GM18507 (cell line): ENCODE data around the gene HOXA11.
A peak's percentile ranks its signal among the peaks of the same experiment; 100 is the strongest.

Experiments used
- DNase-seq: peaks from one replicate; pipeline ENCODE4 v3.0.0; 2011; ENCODE audit warnings: low read depth; ENCODE audit not compliant: insufficient read length; ENCODE audit errors: extremely low spot score
- FAIRE-seq: peaks from 2 replicates; lab custom pipeline; 2011; peaks lifted over from hg19 to GRCh38; lab: Jason Lieb, UNC

The HOXA11 gene

DNA sequence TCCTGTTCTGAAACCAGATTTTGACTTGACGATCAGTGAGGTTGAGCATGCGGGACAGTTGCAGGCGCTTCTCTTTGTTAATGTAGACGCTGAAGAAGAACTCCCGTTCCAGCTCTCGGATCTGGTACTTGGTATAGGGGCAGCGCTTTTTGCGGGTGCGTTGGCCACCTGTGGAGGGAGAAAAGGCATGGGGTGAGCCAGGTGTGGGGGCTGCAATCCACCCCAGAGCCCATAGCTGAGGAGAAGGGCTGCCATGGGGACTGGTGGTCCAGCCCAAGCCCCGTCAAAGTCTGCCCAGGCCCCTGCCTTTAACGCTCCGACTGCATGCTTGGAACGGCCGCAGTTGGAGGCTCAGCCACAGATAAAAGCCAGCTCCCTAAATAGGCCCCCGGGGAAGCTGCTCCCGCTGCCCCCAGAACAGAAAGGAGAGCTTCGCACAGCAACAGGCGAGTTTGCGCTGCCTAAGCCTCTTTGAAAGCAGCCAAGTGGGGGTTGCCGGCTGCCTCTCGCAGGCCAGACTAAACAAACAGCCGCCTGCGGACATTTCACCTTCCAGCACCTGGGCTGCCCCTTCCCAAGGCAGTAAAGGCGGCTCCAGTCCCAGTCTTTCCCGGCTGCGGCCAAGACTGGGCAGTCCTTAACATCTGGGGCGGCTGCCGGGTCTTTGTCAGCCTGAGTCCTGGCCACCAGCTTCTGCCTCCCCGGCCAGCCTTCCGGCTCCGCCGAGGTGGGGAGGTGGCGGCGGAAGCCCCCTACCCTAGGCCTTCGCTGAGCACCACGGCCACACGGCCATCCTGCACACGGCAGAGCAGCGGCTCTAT is 2.0 kb downstream of the HOXA11 start:
- no peak for DNase-seq
- FAIRE-seq: no peak

DNA sequence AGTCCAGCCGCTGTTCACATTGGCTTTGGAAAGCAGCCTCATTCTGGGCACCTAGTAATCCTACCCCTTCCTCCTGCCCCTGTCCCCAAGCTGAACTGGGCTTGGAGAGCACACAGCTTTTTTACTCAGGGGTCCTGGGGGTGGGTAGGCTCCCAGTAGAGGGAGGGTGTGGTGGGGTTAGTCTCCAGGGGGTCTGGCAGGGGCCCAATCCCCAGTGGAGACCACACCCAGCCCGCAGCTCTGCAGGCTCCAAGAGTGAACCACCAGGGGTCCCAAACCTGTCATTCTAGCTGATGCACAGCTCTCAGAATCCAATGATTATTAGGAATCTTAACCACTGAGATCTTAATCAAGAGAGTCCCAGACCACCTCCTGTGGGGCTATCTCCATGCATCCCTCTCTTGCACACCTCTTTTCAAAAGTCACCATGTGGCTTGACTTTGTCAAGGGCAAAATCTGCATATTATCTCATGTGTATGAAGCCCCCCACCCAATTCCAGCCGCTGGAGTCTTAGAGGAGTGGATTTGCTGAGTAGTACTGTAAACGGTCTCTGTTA is 2.7 kb downstream of the HOXA11 start:
- DNase-seq (no peak), FAIRE-seq (no peak)

DNA sequence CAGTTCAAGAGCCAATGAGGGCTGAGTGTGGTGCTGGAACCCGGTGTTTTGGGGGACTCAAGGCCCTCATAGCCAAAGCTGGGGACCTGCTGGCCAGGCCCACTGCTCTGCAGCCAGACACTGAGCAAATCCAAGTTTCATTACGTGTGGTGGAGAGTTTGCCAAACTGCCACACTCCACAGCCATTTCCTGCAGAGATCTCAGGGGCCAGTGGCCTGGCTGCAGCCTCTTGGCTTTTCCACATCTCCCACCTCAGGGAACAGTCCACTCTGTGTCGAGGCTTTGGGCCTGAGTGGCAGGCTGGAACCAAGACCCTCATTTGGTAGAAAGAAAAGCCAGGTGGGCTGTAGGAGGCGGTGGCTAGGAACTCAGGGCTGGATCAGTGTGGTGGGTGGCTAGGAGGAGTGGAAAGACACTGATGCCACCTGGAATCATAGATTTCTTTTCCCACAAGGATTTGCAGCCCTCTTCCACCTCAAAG is 3.2 kb downstream of the HOXA11 start:
- no peak for DNase-seq
- no peak for FAIRE-seq

DNA sequence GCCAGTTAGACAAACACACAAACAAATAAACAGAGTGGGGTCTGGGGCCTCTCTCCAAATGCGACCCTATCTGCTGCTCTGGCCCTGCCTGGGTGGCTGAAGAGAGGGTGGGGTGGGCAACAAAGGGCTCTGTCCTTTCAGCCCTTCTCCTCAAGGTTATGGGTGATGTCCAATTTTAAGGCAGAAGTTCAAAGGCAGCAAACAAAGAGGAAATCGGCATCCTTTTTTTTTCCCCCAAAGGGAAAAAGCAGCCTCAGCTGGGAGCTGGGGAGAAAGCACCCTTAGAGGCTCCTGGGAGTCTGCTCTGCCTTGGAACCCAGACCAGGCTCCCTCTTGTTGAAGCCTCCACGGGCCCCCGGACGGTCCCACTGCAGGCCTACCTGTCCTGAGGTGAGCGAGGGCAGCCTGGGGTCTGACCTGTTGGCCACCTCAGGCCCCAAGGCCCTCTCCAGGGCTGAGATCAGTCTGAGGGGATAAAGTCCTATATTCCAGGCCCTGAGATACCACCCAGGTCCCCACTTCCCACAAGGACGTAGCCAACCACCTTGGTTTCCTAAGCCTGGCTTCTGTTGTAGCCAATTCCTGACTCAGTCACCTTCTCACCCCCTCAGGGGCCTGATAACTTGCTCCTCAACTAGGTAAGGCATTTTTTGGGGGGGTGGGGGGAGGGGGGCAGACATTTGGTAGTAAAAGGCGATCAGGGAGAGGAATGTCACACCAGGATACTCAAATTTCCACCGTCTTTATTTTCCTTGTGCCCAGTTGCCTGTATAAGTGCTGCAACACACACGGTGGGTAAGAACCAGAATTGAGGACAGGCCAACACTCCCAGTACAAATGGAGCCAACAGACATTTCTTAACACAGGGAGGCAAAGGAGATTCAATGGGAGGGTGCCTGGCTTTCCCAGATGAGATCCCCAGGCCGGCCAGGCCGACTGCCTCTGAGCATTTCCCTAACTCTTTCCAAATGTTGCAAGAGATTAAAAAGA is 4.3 kb downstream of the HOXA11 start:
- no peak for DNase-seq
- no peak for FAIRE-seq

DNA sequence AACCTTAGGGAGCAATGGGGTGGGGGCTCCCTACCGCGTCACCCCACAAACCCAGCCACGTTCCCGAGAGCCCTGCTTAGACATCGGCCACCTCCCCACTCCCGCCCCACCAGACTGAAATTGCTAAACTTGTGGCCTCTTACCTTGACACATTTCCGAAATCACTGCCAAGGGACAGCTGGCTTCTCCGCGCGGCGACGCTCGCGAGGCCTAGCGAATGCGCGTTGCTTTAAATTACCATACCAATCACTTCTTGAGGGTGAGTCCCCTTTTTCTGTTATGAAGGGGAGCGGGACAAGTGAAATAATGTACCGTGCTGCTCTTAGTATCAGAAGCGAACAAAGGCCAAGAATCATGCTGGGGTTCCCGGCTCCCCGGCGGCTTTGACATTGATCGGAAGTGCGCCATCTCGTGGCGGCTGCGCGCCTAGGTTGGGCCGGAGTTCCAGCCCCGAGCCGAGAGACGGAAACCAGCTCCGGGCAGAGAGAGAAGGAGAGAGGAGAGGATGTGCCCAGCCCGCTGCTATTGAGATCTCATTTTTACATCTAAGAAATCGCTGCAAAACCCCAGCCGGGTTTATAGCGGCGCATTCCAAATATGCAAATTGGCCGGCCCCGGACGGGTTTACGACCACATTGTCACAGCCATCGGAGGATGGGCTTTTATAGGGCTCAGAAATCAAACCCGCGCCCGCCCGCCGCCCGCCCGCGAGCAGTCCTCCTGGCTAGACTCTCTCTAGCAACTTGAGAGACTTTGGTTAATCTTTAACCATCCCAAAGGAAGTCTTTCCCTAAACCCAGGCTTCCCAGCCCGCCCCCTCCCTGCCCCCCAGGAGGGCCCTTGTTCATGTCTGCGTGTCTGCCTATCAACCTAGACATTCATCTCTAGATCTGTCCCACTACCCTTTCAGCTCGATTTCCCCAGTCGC is 5.3 kb downstream of the HOXA11 start:
- FAIRE-seq (peak; percentile 65), DNase-seq (peak; percentile 53)

DNA sequence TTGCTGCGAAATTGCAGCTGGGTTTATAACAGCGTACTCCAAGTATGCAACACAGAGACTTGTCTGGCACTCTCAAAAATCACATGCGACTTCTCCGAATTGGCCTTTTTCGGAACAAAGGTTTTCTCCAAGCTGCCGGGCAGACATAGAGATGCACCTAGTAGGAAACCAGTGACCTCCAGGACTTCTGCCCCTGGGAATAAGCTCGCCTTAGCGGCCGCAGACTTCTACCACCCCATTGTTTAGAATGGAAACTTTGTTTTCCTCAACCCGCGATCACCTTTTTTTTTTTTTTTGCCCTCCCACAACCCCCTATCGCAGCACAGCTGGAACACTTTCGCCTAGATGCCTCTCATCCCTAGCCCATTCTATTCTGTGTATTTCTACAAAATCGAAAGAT is 6.0 kb downstream of the HOXA11 start:
- FAIRE-seq (no peak), DNase-seq (no peak)

DNA sequence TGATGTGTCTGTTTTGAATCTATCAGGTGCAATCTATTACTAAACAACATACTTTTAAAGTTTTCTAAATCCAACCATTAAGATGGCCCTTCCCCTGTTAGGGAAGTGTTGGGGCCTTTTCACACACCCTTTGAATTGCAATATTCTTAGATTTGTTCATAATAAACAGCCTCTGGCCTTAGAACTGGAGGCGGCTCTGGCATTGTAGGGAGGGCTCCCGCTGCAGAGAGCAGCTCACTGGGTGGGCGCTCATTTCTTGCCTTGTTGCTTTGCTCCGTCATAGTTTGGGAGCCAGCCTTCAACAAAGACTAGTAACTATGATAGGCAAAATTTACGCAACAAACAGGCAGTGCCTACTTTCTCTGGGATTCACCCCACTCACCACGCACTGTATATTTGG is 6.7 kb downstream of the HOXA11 start:
- DNase-seq (no peak), FAIRE-seq (no peak)

DNA sequence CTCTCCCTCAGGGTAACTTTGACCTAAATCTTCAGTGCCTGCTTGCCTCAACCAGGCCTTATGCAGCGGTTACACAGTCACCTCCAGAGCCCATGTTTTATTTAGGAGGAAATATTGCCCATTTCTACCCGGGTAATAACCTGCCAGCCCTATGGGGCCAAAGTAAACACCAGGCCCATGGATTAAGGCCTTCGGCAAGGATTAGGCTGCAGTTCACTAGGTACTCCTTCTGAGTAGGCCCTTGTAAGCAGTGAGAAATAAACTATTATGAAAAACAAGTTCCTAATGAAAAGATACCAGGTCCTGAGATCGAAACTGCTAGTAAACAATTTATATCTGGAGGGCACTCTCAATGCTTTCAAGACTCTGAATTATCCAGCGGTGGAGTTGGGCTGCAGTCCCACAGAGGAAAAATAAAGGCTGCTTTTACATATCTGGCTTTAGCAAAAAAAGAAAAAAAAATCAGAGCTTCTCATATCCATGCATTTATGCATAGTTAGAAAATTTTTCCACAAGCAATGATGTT is 7.2 kb downstream of the HOXA11 start:
- no peak for DNase-seq
- no peak for FAIRE-seq

DNA sequence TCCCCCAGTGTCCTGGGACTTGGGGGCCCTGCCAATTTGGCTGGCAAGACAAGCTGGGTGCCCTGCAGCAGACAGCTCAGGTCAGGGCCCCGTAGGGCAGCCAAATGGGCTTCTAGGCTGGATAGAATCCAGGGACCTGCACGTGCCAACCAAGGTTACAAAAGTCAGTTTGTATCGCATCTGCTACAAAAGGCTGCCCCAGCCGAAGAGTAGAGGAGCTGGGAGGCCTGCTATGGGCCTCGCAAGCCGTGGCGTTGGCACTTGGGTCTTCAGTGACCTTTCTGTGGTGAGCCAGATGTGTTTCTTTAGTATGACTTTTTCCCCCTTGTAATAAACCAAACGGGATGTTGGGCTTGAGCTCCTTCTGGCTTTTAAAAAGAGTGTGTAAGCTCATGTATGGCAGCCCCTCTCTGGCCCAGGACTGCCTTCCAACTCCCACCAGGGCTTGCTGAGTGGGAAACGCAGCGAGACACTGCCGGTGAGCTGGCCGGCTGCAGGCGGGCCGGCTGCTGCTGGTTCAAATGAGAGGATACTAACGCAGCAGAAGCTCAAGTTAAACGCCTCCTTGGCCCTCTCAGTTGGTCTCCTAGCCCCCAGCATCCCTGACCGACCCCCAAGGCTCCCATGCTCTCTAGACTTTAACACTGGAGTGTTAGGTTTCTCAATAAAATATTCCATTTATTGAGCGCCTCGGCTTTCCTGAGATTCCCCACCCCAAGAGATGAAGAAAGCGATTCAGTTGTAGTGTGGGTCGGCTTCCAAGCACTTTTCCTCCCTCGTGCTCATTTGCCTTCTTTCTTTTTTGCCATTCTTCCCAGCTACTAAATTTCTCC is 7.9 kb downstream of the HOXA11 start:
- FAIRE-seq (no peak), DNase-seq (no peak)

DNA sequence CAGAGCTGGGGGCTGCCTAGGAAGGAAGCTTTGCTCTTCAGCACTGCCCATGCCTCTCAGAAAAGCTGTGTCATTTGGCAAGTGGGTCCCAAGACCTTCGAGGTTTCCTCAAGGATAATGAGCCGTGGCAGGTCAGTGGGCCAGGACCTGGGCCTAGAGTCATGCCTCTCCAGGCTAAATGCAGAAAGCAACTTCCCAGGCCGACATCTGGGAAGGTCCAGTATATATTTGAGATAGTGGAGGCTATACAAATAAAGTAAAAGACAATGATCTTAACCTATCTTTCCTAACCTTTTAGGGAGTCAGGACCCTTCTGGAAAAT is 8.5 kb downstream of the HOXA11 start:
- DNase-seq: no peak
- FAIRE-seq: no peak

DNA sequence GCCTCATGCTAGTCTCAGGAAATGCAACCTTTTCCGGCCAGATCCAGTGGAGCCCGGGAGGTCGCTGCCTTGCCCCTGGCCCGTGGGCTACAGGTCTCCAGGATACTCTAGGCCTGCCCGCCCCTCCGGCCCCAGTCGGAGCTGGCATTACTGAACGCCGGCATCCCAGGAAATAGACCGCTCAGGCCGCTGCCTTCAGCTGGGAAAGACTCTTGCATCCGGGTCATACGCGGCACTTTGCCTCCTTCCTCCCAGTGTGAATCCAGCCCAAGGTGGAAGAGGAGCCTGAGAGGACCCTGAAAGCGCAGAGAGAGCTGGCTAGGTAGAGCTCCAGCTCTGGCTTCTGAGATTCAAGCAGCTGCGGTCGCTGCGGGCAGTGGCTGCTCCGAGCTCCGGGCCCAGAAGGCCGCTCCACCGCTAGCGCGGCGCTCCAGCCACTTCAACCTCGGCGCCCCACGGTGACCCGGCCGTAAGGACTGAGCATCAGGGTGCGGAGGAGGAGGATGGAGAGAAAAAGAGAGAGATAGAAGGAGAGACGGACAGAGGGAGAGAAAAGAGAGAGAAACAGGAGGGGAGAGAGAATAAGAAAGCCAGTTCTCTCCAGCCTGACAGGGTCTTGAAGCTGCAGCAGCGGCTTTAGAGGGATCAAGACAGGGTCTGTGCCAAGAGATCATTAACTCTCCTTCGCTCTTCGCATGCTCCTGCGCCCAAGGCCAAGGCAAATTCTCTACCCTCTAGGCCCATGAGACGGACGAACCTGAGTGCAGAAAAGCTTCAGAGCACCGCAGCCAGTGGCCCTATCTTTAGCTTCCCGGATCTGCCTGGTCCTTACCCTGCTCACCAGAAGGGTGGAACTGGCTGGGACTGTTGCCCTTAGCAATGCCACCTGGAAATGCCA is 9.2 kb downstream of the HOXA11 start:
- FAIRE-seq (no peak), DNase-seq (no peak)

DNA sequence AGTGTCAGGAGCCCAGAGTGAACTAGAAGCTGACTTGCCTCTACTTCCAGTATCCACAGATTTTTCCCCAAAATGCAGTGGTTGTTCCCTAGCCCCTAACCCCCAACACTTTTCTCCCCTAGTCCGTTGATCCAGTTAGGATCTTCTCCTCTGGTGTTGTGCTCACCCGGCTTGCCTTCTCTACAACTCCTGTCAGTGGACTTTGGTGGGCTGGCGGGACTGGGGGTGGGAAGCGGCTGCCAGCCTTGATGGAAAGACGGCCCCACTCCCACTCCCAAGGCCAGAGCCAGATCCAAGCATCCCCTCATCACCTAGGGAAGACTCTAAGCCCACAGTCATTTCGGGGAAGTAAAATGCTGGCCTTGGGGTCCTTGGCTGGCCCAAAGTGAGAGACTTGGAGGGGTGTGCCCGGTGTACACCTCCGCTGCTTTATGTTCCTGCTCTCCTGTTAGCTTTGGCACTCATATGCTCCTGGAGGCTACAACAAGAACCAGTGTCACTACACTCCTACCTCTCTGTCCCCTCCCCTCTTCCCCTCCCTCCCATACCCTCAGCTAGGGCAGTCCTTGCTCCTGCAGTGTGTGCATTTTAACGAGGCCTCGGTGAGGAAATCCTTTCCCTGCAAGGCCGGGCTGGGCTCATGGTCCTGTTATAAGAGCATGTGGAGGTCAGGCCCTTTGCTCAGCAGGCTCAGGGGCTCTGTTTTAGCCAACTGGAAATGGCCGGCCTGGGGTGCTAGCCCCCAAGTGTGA is 10.0 kb downstream of the HOXA11 start:
- DNase-seq: no peak
- no peak for FAIRE-seq

DNA sequence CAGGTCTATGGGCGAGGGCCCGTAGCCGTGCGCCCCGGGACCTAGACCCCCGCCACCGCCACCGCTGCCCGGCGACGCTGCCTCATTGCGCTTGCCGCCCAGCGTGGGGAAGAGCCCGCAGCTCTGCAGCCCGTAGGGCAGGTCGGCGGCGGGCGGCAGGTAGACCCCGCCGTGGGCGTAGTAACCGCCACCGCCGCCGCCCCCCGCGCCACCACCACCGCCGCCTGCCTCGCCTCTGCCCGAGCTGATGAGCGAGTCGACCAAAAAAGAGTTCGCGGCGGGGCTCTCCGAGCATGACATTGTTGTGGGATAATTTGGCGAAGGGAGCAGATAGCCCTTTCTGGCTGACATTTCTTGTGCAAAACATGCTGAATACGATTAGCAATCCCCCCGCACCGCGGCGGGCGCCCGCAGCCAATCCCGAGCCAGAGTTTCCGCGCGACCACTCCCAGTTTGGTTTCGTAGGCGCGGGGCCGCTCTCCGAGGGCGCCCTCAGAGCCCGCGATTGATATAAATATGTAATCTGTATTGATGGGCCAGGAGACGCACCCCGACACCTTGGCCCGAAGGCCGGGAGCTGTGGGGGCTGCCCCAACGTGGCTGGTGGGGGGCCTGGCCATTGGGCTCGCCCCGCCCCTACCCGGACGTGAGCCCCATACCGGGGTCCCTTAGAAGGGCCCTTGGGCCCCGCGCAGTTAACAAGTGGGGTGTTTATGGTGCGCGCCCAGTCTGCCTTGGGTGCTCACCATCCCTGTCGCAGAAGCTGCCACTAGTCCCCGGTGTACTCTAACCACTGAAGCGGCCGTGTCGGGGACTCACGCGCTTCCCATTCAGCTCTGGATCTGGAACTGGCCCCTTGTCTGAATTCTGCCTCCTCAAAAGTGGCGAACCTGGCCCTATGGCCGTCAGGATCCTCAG is 10.8 kb downstream of the HOXA11 start, which contains the start of gene HOXA10:
HOXA10 (minus strand) TSS at position 365 of the 918 bp plus-strand sequence; CDS start at position 351, 14 bp downstream.
- no peak for DNase-seq
- FAIRE-seq: no peak

DNA sequence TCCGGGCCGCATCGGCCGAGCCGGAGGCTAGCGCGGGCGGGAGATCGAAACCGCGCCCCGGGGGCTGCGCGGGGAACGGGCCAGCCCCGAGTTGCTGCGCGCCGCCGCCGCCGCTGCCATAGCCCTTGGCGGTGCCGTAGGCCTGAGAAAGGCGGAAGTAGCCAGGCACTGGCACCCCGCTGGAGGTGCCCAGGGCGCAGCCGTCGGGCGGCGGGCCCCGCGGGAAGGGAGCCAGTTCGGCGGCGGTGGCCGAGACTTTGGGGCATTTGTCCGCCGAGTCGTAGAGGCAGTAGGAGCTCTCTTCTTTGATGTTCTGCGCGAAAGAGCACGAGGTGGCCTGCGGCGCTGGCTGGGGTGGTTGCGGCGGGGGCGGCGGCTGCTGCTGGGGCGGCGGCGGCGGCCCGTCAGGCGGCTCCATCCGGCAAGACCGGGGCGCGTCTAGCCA is 11.5 kb downstream of the HOXA11 start:
- DNase-seq (no peak), FAIRE-seq (no peak)

DNA sequence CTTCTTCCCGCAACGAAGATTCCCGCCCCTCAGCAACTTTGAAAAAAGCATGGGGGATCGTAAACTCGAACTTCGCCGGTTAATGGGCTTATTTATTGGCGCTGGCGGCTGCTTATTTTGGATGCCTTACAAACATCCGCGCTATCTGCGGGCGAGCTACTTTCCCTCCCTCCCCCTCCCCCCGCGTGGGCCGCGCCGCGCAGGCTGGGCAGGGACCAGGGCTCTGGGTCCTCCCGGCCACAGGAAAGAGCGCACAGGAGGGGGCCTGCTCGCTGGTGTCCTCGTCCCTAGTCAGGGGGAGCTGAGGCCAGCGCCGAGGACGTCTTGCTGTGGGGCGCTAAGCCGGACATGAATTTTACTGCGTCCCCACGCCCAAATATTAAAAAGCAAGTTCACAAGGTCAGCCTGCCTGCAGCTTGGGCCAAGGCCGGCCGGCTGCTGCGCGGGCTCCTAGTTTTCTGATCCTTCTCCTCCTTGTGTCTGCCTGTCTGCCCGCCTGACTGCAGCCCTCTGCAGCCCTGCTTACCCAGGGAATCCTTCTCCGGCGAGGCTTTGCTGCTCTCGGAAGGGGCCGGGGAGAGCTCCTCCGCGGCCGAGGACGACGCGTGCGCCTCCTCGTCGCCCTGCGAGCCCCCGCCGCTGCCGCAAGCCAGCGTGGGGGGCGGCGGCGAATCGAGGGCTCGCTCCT is 12.1 kb downstream of the HOXA11 start:
- DNase-seq (no peak), FAIRE-seq (no peak)
